Endothelial cell (in vitro differentiated cells): ENCODE measurements around the gene IQSEC1. TPM values are rescaled to one million over a fixed set of nuclear protein-coding genes. Genes with fewer than 3 reads are reported as not detected.

Experiments
- DNase-seq: peaks from one replicate; pipeline ENCODE4 v3.0.0; 2021; ENCODE audit warnings: low spot score
- H3K27ac Mint-ChIP-seq: one replicate; pipeline ENCODE4 v1.8.0; 2021; ENCODE audit warnings: mixed read lengths, inconsistent platforms; ENCODE audit not compliant: unreplicated experiment
- H3K27me3 Mint-ChIP-seq: one replicate; pipeline ENCODE4 v1.8.0; 2021; ENCODE audit warnings: mild to moderate bottlenecking, moderate library complexity, mixed read lengths, inconsistent platforms; ENCODE audit not compliant: unreplicated experiment
- H3K36me3 Mint-ChIP-seq: one replicate; pipeline ENCODE4 v1.8.0; 2021; ENCODE audit warnings: mild to moderate bottlenecking, low read depth, mixed read lengths, inconsistent platforms; ENCODE audit not compliant: unreplicated experiment
- H3K4me1 Mint-ChIP-seq: one replicate; pipeline ENCODE4 v1.8.0; 2021; ENCODE audit warnings: mild to moderate bottlenecking, mixed read lengths, inconsistent platforms; ENCODE audit not compliant: unreplicated experiment
- H3K4me3 Mint-ChIP-seq: one replicate; pipeline ENCODE4 v1.8.0; 2021; ENCODE audit warnings: mild to moderate bottlenecking, mixed read lengths, inconsistent platforms; ENCODE audit not compliant: unreplicated experiment
- H3K9me3 Mint-ChIP-seq: one replicate; pipeline ENCODE4 v1.8.0; 2021; ENCODE audit warnings: mixed read lengths, inconsistent platforms; ENCODE audit not compliant: unreplicated experiment
- CTCF ChIP-seq: fragments of 200-600 bp; sonication (generic); IDR thresholded peaks from one replicate; pipeline ENCODE4 v1.5.0; 2021; ENCODE audit warnings: antibody characterized with exemption; ENCODE audit not compliant: unreplicated experiment
- total RNA-seq: library from RNA; stranded (reverse); fragmentation: NEBNext Ultra II Directional; extraction: Animal tissue kit (Norgen Biotek cat#: 25700); gene quantifications from one replicate; pipeline ENCODE4 v1.2.1, GENCODE V29; 2021; ENCODE audit not compliant: unreplicated experiment

IQSEC1 gene
- total RNA-seq, 1 donor from 2014 or later: 75.3 TPM

- H3K27ac Mint-ChIP-seq: no peak overlapping the region
- peaks cover 9% of the 10 kb centered on the region for H3K27me3 Mint-ChIP-seq
- H3K4me1 Mint-ChIP-seq: peaks cover 11% of the 10 kb centered on the region
- no peak for TF ChIP-seq CTCF
- H3K4me3 Mint-ChIP-seq: no peak overlapping the region
- H3K36me3 Mint-ChIP-seq: peaks cover 5% of the 10 kb centered on the region
- no peaks in the 10 kb centered on the region for H3K9me3 Mint-ChIP-seq
- no peak for DNase-seq
Measured at GRCh38 chr3:13107661-13108060, 34.4 kb upstream of the IQSEC1 start.

GRCh38 chr3:13106308-13107001 is 33.2 kb upstream of the IQSEC1 start:
- H3K9me3 Mint-ChIP-seq: no peaks in the 10 kb centered on the region
- H3K27me3 Mint-ChIP-seq: peaks cover 11% of the 10 kb centered on the region
- H3K27ac Mint-ChIP-seq: no peak overlapping the region
- H3K4me3 Mint-ChIP-seq: no peak overlapping the region
- peaks cover 8% of the 10 kb centered on the region for H3K4me1 Mint-ChIP-seq
- no peak for DNase-seq
- TF ChIP-seq CTCF: no peak
- peaks cover 5% of the 10 kb centered on the region for H3K36me3 Mint-ChIP-seq

GRCh38 chr3:13105896-13106250 is 32.6 kb upstream of the IQSEC1 start:
- peaks cover 5% of the 10 kb centered on the region for H3K36me3 Mint-ChIP-seq
- no peak overlapping the region for H3K27ac Mint-ChIP-seq
- no peaks in the 10 kb centered on the region for H3K9me3 Mint-ChIP-seq
- peaks cover 8% of the 10 kb centered on the region for H3K4me1 Mint-ChIP-seq
- no peak overlapping the region for H3K4me3 Mint-ChIP-seq
- TF ChIP-seq CTCF: no peak
- no peak for DNase-seq
- H3K27me3 Mint-ChIP-seq: peaks cover 11% of the 10 kb centered on the region

- Mint-ChIP-seq H3K4me3 (no peak overlapping the region), H3K27me3 (peaks cover 9% of the 10 kb centered on the region), H3K36me3 (peaks cover 5% of the 10 kb centered on the region), H3K27ac (no peak overlapping the region), H3K9me3 (no peaks in the 10 kb centered on the region), H3K4me1 (peaks cover 3% of the 10 kb centered on the region)
- no peak for DNase-seq
- no peak for TF ChIP-seq CTCF
Measured at GRCh38 chr3:13105181-13105895, 32.1 kb upstream of the IQSEC1 start.

GRCh38 chr3:13104511-13104910 is 31.3 kb upstream of the IQSEC1 start:
- H3K27me3 Mint-ChIP-seq: peaks cover 9% of the 10 kb centered on the region
- H3K27ac Mint-ChIP-seq: no peak overlapping the region
- no peak overlapping the region for H3K4me3 Mint-ChIP-seq
- no peak for DNase-seq
- peaks cover 5% of the 10 kb centered on the region for H3K36me3 Mint-ChIP-seq
- no peak for TF ChIP-seq CTCF
- H3K9me3 Mint-ChIP-seq: no peaks in the 10 kb centered on the region
- H3K4me1 Mint-ChIP-seq: peaks cover 3% of the 10 kb centered on the region
